ENCODE measurements around the gene OR1S1. TPM values are rescaled to one million over a fixed set of nuclear protein-coding genes. Genes with fewer than 3 reads are reported as not detected.

OR1S1 gene
- total and polyA plus RNA-seq, 12 donors: not detected

DNA sequence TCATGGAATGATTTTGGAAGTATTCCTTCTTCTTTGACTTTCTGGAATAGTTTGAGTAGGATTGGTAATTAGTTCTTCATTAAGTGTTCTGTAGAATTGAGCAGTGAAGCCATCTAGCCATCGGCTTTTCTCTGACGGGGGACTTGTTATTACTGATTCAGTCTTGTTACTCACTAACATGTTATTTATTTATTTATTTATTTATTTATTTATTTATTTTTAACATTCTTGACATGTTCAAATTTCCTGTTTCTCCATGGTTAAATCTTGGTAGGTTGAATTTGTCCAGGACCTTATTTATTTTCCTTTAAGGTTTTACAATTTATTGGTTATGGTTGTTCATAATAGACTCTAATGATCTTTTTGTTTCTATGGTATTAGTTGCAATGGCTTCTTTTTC is 31.4 kb downstream of the OR1S1 start:
- H3K9me3 ChIP-seq: peaks cover 0 to 31% (median 14%) of the 10 kb centered on the region in 11 donors
- no peaks in the 10 kb centered on the region for H3K4me1 ChIP-seq
- H3K27ac ChIP-seq: no peak overlapping the region
- 95 to 97% methylated on average over 2 of the region's 2 CpGs for WGBS, 2 donors
- no peak overlapping the region for H3K4me3 ChIP-seq
- DNase-seq (no peak), ATAC-seq (no peak)
- no peaks in the 10 kb centered on the region for H3K36me3 ChIP-seq
- H3K27me3 ChIP-seq: no peaks in the 10 kb centered on the region
- intact Hi-C loops (cut with DNase I): no loop called here
- TF ChIP-seq, protein P1, sequence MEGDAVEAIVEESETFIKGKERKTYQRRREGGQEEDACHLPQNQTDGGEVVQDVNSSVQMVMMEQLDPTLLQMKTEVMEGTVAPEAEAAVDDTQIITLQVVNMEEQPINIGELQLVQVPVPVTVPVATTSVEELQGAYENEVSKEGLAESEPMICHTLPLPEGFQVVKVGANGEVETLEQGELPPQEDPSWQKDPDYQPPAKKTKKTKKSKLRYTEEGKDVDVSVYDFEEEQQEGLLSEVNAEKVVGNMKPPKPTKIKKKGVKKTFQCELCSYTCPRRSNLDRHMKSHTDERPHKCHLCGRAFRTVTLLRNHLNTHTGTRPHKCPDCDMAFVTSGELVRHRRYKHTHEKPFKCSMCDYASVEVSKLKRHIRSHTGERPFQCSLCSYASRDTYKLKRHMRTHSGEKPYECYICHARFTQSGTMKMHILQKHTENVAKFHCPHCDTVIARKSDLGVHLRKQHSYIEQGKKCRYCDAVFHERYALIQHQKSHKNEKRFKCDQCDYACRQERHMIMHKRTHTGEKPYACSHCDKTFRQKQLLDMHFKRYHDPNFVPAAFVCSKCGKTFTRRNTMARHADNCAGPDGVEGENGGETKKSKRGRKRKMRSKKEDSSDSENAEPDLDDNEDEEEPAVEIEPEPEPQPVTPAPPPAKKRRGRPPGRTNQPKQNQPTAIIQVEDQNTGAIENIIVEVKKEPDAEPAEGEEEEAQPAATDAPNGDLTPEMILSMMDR (IDR thresholded peaks at IDR 0.05): no peak

DNA sequence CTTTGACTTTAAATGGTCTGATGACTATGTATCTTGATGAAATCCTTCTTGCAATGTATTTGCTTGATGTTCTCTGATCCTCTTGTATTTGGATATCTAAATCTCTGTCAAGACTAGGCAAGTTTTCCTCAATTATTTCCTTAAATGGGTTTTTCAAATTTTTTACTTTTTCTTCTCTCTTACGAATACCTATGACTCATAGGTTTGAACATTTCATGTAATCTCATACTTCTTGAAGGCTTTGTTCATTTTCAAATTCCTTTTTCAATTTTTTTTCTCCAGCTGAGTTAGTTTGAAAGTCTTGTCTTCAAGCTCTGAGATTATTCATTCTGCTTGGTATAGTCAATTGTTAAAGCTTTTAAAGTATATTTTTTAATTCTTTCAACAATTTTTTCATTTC is 42.4 kb downstream of the OR1S1 start:
- H3K4me3 ChIP-seq: no peak overlapping the region
- no peak for DNase-seq
- intact Hi-C loops (cut with DNase I): loop anchor here in 1 of 10 donors (10.0 kb wide), 1 partner anchor 90 kb away; no protein-coding TSS in a partner anchor
- TF ChIP-seq, protein P1 (IDR thresholded peaks at IDR 0.05): no peak
- no peak for ATAC-seq
- peaks cover 0 to 46% (median 24%) of the 10 kb centered on the region in 11 donors for H3K9me3 ChIP-seq
- no peaks in the 10 kb centered on the region for H3K27me3 ChIP-seq
- no peak overlapping the region for H3K27ac ChIP-seq
- no peaks in the 10 kb centered on the region for H3K4me1 ChIP-seq
- no peaks in the 10 kb centered on the region for H3K36me3 ChIP-seq
- 79 to 96% methylated on average over 1 of the region's 1 CpG for WGBS, 2 donors

DNA sequence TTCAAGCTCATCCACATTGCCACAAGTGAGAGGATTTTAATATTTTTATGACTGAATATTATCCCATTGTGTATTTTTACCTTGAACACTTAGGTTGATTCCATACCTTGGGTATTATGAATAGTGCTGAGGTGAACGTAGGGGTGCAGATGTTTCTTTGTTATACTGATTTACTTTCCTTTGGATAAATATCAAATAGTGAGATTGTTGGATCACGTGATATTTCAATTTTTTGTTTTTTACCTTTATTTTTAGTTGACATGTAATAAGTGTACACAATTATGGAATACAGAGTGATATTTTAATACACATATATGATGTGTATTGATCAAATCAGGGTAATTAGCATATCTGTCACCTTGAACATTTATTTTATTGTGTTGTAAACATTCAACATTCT is 47.5 kb downstream of the OR1S1 start:
- Histone ChIP-seq H3K4me3 (no peak overlapping the region), H3K27ac (no peak overlapping the region), H3K27me3 (no peaks in the 10 kb centered on the region), H3K4me1 (no peaks in the 10 kb centered on the region), H3K9me3 (peaks cover 0 to 24% (median 4%) of the 10 kb centered on the region in 11 donors), H3K36me3 (no peaks in the 10 kb centered on the region)
- TF ChIP-seq, protein P1 (IDR thresholded peaks at IDR 0.05): no peak
- DNase-seq (no peak), ATAC-seq (no peak)
- intact Hi-C loops (cut with DNase I): loop anchor here in 1 of 10 donors (10.0 kb wide), 1 partner anchor 85 kb away; no protein-coding TSS in a partner anchor
- WGBS, 2 donors: 82% methylated on average over 2 of the region's 2 CpGs

Other genes with a start within 250 kb of the OR1S1 start
- gene OR9Q1, start 188.8 kb upstream of the OR1S1 start, total RNA-seq: not detected
- not detected for gene OR9Q1, start 188.8 kb upstream of the OR1S1 start, polyA plus RNA-seq
- gene OR6Q1, start 181.8 kb upstream of the OR1S1 start, total RNA-seq: not detected
- gene OR6Q1, start 181.8 kb upstream of the OR1S1 start, polyA plus RNA-seq: not detected
- gene OR9I1, start 87.2 kb upstream of the OR1S1 start, total RNA-seq: not detected
- not detected for gene OR9I1, start 87.2 kb upstream of the OR1S1 start, polyA plus RNA-seq
- not detected for gene OR9Q2, start 23.6 kb upstream of the OR1S1 start, total RNA-seq
- not detected for gene OR9Q2, start 23.6 kb upstream of the OR1S1 start, polyA plus RNA-seq
- not detected for gene OR1S2, start 8.6 kb upstream of the OR1S1 start, total RNA-seq
- gene OR1S2, start 8.6 kb upstream of the OR1S1 start, polyA plus RNA-seq: not detected
- gene OR10Q1, start 16.2 kb downstream of the OR1S1 start, total RNA-seq: not detected
- under 1 TPM in 1 of 2 donors, not detected in 1; 0.03 TPM for gene OR10Q1, start 16.2 kb downstream of the OR1S1 start, polyA plus RNA-seq
- gene OR10W1, start 55.5 kb downstream of the OR1S1 start, total RNA-seq: not detected
- not detected for gene OR10W1, start 55.5 kb downstream of the OR1S1 start, polyA plus RNA-seq
- not detected for gene OR5B17, start 146.3 kb downstream of the OR1S1 start, total RNA-seq
- not detected for gene OR5B17, start 146.3 kb downstream of the OR1S1 start, polyA plus RNA-seq
- not detected for gene OR5B3, start 194.2 kb downstream of the OR1S1 start, total RNA-seq
- gene OR5B3, start 194.2 kb downstream of the OR1S1 start, polyA plus RNA-seq: not detected
- not detected for gene OR5B2, start 215.4 kb downstream of the OR1S1 start, total RNA-seq
- not detected for gene OR5B2, start 215.4 kb downstream of the OR1S1 start, polyA plus RNA-seq
- not detected for gene OR5B12, start 229.5 kb downstream of the OR1S1 start, total RNA-seq
- not detected for gene OR5B12, start 229.5 kb downstream of the OR1S1 start, polyA plus RNA-seq